Left ventricle myocardium inferior (tissue), 1 donor: Measurements from ENCODE around the gene RFWD3. TPM values are rescaled to one million over a fixed set of nuclear protein-coding genes. Genes with fewer than 3 reads are reported as not detected.

Experiments used
- DNase-seq: peaks from one replicate; pipeline ENCODE4 v3.0.0-alpha.2; 2020
- H3K27ac ChIP-seq: fragments of 200-600 bp; replicated peaks from 2 replicates; pipeline ENCODE4 v1.8.0; 2021
- H3K27me3 ChIP-seq: fragments of 200-600 bp; 2 replicates; pipeline ENCODE4 v1.8.0; 2021; ENCODE audit warnings: low read depth
- H3K36me3 ChIP-seq: fragments of 200-600 bp; 2 replicates; pipeline ENCODE4 v1.8.0; 2021
- H3K4me1 ChIP-seq: fragments of 200-600 bp; 2 replicates; pipeline ENCODE4 v1.8.0; 2021
- H3K4me3 ChIP-seq: fragments of 200-600 bp; 2 replicates; pipeline ENCODE4 v1.8.0; 2021; ENCODE audit warnings: mild to moderate bottlenecking, moderate library complexity
- H3K9me3 ChIP-seq: fragments of 200-600 bp; replicated peaks from 2 replicates; pipeline ENCODE4 v1.8.0; 2021
- intact Hi-C: fragments of 100-400 bp; cut with micrococcal nuclease; formaldehyde crosslinking; loops from one replicate; pipeline ENCODE4 v1.11.0; 2022
- total RNA-seq: library from RNA; stranded (reverse); fragmentation: NEBNext Ultra II Directional; extraction: Animal tissue kit (Norgen Biotek cat#: 25700); gene quantifications from one replicate; pipeline ENCODE4 v1.2.1, GENCODE V29; 2021
- TF ChIP-seq, protein P1 (sequence below): fragments of 200-600 bp; IDR thresholded peaks from 2 replicates; pipeline ENCODE4 v1.8.0; 2021; ENCODE audit warnings: antibody characterized with exemption, mild to moderate bottlenecking, borderline replicate concordance
- donor health status: DM: no; HTN: yes; CAD: no; lungs with severe emphysema.

Gene RFWD3
- total RNA-seq, 1 donor from 2014 or later, result 5.9 TPM

- Histone ChIP-seq H3K9me3 (no peaks in the 10 kb centered on the region), H3K27me3 (no peaks in the 10 kb centered on the region), H3K27ac (peak within 1 kb of the TSS; percentile 98), H3K4me3 (peak within 1 kb of the TSS; percentile 96), H3K4me1 (peaks cover 57% of the 10 kb centered on the region), H3K36me3 (no peaks in the 10 kb centered on the region)
- intact Hi-C loops, result no loop called here
- TF ChIP-seq, protein P1, sequence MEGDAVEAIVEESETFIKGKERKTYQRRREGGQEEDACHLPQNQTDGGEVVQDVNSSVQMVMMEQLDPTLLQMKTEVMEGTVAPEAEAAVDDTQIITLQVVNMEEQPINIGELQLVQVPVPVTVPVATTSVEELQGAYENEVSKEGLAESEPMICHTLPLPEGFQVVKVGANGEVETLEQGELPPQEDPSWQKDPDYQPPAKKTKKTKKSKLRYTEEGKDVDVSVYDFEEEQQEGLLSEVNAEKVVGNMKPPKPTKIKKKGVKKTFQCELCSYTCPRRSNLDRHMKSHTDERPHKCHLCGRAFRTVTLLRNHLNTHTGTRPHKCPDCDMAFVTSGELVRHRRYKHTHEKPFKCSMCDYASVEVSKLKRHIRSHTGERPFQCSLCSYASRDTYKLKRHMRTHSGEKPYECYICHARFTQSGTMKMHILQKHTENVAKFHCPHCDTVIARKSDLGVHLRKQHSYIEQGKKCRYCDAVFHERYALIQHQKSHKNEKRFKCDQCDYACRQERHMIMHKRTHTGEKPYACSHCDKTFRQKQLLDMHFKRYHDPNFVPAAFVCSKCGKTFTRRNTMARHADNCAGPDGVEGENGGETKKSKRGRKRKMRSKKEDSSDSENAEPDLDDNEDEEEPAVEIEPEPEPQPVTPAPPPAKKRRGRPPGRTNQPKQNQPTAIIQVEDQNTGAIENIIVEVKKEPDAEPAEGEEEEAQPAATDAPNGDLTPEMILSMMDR, result no peak
- DNase-seq, result peak; percentile 93
These were observed 60.0 kb downstream of the RFWD3 start, which contains the start of gene GLG1 for GRCh38 chr16:74606521-74607309. TSS of gene GLG1 (minus strand) at chr16:74607114. CDS start at chr16:74607094, 20 bp downstream.

DNA sequence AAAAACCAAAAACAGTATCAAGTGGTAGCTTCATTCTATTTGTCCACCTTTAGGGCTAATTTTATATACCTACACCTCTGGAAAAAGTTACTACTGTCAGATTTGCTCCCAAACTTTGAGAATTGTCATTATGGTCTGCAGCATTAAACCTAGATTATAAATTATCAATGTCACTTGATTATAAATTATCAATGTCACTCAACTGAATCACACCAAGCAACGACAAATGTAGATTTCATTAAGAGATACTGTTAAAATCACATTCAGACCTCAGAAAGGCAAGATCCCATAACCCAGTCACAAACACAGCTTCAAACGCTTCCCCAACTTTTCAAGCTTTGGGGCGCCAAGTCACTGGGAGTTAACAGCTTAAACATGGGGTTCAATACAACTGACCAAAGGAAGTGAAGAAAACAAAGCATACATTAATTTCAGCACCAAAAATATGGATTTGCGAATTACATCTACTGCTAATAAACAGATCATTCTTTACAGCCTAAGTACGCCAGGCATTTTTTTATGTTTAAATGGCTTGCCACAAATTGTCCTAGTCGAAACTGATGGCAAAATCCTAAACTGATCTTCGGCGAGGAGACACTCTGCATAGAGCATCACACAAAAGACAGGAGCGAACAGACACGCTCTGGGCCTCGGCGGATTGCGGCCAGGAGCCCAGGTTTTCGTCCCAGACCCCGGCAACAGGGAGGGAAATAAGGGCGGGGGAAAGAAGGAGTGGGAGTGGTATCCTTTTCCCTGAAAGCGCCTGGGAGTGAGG, 60.7 kb downstream of the RFWD3 start:
- TF ChIP-seq, protein P1, result no peak
- no peak for DNase-seq
- intact Hi-C loops, result no loop called here
- Histone ChIP-seq H3K36me3 (no peaks in the 10 kb centered on the region), H3K9me3 (no peaks in the 10 kb centered on the region), H3K27ac (peak overlapping the region; percentile 98), H3K4me1 (peaks cover 65% of the 10 kb centered on the region), H3K4me3 (peak overlapping the region; percentile 96), H3K27me3 (no peaks in the 10 kb centered on the region)

DNA sequence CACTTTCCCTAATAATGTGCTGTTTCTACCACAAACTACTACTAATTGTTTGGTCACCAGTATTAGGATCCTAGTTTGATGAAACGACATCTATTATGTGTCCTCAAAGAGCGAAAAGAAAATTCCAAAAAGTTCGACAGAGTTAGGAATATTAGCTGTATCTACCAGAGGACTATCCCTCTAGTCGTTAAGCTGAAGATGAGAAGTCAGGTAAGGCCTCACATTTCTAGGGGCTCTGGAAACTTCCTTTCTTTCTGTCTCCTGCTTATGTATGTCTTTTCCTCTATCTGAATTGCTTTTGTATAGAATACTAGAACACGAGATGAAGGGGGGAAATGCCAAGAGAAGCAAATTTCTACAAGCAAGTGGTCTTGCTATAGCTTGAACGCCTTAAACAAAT, 61.3 kb downstream of the RFWD3 start:
- DNase-seq, result no peak
- Histone ChIP-seq H3K4me3 (peak overlapping the region; percentile 96), H3K27me3 (no peaks in the 10 kb centered on the region), H3K27ac (no peak overlapping the region), H3K36me3 (no peaks in the 10 kb centered on the region), H3K4me1 (peaks cover 71% of the 10 kb centered on the region), H3K9me3 (no peaks in the 10 kb centered on the region)
- TF ChIP-seq, protein P1, result no peak
- intact Hi-C loops, result no loop called here

DNA sequence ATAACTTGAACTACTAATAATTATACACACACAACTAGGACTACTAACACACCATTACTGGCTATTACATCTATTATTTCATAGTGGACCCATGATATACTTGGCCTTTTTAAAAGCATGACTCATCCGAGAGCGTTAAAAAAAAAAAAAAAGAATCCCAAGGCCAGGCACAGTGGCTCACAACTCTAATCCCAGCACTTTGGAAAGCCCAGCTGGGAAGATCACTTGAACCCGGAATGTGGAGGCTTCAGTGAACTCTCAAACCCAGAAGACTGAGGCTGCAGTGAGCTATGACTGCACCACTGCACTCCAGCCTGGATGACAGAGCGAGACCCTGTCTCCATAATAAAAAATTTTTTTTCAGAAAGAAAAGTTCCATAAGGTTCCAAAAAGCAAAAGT, 62.8 kb downstream of the RFWD3 start:
- no peaks in the 10 kb centered on the region for H3K36me3 ChIP-seq
- no peak for DNase-seq
- intact Hi-C loops, result no loop called here
- TF ChIP-seq, protein P1, result no peak
- H3K27ac ChIP-seq, result no peak overlapping the region
- no peaks in the 10 kb centered on the region for H3K9me3 ChIP-seq
- H3K4me1 ChIP-seq, result peaks cover 77% of the 10 kb centered on the region
- no peak overlapping the region for H3K4me3 ChIP-seq
- no peaks in the 10 kb centered on the region for H3K27me3 ChIP-seq

GRCh38 chr16:74601126-74601871, 65.4 kb downstream of the RFWD3 start:
- Histone ChIP-seq H3K36me3 (peaks cover 7% of the 10 kb centered on the region), H3K4me3 (no peak overlapping the region), H3K9me3 (no peaks in the 10 kb centered on the region), H3K27me3 (no peaks in the 10 kb centered on the region), H3K27ac (no peak overlapping the region), H3K4me1 (peaks cover 64% of the 10 kb centered on the region)
- TF ChIP-seq, protein P1, result no peak
- DNase-seq, result no peak
- intact Hi-C loops, result no loop called here
